Measurements from ENCODE around the gene SLC41A1. TPM values are rescaled to one million over a fixed set of nuclear protein-coding genes. Genes with fewer than 3 reads are reported as not detected.
"Not testable (repeated sequence)": the region's sequence is repeated elsewhere in the genome, so short reads cannot be mapped to it uniquely, and the experiment has no call there.

Gene SLC41A1
- total RNA-seq, 1 donor from 2014 or later, result 9.4 TPM

DNA sequence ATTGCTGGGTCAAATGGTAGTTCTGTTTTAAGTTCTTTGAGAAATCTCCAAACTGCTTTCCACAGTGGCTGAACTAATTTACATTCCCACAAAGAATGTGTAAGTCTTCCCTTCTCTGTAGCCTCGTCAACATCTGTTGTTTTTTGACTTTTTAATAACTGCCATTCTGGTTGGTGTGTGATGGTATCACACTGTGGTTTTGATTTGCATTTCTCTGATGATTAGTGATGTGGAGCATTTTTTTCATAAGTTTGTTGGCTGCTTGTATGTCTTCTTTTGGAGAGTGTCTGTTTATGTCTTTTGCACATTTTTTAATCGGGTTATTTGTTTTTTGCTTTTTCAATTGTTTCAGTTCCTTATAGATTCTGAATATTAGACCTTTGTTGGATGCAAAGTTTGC, 10.3 kb upstream of the SLC41A1 start:
- not testable (repeated sequence) for DNase-seq (ENCODE audit: low read depth, low spot score)

DNA sequence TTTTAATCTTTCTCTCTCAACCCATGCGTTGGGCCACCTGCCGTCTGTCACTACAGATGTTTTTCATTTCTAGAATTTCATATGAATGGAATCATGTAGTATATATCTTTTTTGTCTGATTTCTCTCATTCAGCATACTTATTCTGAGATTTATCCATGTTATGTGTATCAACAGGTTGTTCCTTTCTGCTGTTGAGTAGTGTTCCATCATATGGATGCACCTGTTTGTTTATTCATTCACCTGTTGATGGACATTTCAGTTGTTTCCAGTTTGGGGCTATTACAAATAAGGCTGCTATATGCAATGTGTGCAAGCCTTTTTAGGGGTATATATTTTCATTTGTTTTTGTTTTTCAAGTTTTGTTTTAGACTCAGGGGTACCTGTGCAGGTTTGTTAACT, 9.4 kb upstream of the SLC41A1 start:
- no peak for DNase-seq (ENCODE audit: low read depth, low spot score)

DNA sequence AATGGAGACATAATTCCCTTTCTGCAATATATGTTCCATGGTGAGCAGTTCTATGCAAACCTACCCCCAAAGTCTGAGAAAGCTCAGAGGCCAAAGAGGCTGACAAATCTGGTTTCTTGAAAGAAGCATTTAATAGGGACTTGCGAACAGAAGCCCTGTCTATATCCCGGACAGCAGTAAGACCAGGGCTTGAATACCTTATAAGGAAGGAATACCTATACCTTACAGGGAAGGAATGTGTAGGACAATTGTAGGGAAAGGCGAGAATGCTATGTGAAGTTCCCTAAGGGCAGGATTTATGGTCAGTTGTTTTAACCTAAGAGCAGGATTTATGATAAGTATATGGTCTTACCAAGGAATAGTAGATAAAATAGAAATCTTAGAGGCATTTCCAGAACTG, 5.0 kb upstream of the SLC41A1 start:
- no peak for DNase-seq (ENCODE audit: low read depth, low spot score)

DNA sequence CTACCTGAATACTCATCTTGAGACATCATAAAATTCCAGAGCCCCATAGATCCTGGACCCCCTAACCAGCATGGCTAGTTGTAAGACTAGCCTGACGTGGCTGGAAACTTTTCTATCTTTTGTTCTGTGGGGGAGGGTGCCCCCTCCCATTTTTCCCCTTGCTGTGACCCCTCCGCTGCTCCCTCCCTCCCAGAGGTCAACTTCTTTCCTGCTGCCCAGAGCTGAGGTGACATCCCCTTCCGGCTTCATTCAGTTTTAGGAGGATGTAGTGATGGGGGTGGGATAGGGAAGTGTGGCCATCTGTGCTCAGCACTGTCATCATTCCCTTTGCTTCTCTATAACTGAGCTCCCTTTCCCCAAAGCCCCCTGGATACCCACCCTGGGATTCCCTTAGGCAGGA, 4.4 kb upstream of the SLC41A1 start:
- no peak for DNase-seq (ENCODE audit: low read depth, low spot score)

DNA sequence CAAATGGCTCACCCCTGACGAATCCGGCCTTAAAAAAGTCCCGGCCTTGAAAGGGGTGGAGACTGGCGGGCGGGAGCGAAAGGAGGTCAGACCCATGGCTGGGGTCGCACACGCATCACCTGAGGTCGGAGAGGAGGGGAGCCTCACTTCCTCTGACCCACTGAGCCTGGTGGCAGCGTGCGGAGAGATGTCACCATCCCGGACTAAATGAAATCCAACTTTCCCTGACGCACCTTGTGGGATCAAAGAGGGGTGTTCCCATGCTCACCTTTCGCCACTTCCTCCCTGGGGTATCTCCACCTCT, 709 bp upstream of the SLC41A1 start:
- no peak for DNase-seq (ENCODE audit: low read depth, low spot score)

DNA sequence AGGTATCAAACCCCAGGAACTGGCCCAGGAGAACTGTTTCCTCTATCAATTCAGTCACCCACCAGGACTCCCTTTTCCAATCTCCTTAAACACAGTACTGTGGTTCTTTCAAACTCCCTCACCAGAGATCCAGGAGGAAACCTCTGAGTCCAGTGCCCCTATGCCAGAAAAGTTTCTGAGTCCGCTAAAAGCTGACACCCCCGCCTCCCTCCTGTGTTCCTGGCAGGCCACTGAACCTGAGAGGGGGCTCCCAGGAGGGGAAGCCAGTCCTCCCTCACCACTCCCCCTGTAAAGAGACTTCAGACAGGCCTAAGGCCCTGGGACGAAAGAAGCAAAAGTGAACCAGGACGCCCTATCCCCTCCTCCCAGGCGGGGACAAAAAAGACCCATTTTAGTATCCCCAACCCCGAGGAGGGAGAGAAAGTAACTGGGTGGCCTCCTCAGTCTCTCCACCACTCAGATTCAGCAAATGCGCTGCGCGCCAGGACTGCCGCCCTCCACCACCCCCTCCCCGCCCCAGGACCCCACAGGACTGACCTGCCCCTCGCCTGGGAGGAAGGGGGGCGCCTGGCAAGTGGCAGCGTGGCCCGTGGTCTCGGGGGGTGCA, 624 bp downstream of the SLC41A1 start:
- DNase-seq (ENCODE audit: low read depth, low spot score), result no peak

DNA sequence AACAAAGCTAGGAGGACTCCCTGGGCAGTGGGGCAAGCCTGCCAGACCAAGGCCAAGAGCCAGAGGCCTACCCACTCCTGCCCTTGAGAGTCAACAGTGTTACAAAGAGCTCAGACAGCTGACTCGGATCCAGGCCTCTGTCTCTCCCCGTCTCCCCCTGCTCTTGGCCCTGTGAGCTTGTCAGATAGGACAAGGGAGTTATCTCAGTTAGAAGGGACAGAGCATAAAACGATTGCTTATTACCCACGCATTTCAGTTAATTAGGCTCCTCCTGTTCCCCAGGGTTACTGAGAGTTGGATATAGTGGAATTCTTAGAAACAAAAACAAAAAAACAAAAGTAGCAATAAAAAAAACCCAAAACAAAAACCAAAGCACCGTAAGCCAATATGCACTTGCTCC, 1.3 kb downstream of the SLC41A1 start:
- no peak for DNase-seq (ENCODE audit: low read depth, low spot score)

DNA sequence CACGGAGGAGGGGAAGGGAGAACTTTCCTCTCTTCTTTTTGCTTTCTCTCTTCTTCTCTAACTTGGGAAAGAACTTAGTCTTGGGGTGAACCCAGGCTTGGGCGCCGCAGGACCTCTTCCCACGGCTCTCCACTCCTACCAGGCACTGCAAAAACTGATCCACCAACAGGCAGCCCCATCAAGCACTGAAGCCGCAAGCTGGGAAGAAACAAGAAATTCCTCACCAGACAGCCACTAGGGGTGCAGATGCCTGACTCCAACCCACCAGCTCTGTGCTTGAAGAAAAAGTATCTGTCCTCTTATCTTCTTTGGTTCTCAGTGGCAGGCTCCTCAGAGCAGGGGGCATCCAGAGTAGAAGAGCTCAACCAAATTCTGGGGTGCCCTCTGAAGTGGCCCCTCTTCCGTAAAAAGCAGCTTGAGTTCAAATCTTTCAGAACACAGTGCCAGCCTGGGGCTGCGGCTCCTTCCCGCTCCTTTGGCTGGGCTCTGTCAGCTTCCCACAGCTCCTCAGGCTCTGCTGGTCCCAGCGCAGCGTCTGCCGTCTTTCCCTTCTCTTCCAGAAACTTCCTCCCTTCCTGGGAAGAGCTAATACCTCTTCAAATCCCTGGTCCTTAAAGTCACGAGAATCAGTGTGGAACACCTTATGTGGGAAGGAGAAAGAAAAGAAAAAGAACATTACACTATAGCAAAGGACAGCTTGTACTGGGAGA, 2.4 kb downstream of the SLC41A1 start:
- DNase-seq (ENCODE audit: low read depth, low spot score), result no peak

DNA sequence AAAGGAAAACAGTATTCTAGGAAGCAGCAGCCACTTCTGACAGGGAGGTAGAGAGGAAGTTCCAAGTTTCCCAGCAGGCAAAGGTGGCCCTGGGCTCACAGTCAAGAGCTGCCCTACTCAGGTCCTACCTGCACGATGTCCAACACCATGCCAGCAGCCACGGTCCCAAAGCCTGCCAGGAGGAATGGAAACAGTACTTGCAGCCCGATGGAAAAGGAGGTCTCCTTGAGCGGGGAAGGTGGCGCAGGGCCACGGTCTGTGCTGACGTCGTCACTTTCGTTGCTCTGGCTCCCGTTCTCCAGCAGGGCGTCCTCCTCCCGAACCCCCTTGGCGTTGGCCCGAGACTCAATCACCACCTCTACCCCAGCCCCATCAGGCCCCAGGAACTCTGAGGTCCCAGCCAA, 3.1 kb downstream of the SLC41A1 start:
- no peak for DNase-seq (ENCODE audit: low read depth, low spot score)

DNA sequence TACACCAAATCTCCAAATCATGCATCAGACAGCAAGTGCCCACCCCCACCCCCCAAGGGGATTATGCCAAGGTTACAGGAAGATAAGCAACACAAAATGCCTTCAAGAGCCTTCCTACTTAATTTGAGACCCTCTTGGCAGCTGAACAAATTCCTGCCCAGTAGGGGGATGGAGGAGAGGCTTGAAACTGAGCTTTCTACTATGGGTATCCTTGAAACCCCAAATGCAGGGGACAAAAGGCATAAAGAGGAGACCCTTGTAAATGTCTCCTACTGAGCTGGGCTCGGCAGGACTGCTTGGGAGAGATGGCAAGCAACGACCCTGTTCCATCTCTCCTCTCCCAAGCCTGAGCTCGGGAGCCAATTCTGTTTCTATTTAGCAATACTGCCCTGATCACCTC, 3.5 kb downstream of the SLC41A1 start:
- no peak for DNase-seq (ENCODE audit: low read depth, low spot score)

DNA sequence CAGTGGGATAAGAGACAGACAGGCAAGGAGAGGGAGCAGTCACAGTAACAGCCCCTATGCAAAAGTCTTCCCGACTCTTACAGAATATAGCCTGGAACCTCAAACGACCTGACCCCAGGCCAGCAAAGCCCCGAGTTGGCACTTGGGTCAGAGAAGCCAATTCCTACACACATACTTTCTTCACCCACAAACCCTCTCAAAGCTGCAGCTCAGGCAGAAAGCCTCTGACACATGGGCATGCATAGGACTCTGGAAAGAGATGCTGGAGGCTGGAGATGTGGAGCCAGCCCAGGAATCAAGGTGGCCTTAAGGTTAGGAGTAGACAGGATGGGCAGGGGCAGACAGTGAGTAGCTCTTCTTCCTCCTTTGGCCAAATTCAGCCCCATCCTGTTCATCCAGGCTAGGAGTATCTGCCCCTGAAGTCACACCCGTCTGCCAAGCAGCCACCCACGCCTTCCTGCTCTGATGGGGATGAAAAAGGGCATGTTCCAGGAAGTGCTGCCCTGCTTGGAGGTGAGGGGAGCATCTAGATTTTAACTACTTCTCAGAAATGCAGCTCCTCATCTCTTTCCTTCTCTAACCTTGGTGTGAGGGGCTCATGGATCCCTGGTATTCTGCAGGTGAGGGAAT, 7.8 kb downstream of the SLC41A1 start:
- no peak for DNase-seq (ENCODE audit: low read depth, low spot score)

DNA sequence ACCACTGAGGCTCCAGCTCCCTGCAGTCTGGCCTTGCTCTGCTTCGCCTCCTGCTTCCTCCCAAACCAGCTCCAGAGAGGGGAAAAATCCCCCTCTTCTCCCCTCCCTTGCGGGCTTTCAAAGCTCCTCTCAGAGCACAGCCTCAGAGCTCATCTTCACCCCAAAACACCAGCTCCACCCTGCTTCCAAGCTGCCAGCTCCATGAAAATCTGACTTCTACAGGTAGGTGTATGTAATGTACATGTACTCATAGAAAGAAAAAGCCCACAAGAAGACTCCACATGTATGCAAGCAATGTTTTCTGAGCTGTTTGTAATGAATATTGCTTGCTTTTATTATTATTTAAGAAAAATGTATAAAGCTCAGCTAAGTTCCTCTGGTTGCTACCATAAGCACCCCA, 8.4 kb downstream of the SLC41A1 start:
- DNase-seq (ENCODE audit: low read depth, low spot score), result no peak

DNA sequence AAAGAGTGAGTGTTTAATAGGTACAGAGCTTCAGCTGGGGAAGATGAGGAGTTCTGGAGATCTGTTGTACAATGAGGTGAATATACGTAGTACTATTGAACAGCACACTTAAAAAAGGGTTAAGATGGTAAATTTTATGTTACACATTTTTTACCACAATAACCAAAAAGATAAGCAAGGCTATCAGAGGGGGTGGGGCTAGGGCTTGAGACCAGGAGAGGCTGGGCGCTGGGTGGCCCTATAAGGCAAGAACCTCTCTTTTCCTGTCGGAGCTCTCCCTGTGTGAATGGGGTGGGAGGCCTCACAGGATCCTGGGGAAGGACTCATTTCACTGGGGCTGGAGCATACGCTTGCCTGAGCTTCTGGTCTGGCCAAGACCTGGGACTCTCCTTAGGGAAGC, 9.0 kb downstream of the SLC41A1 start:
- DNase-seq (ENCODE audit: low read depth, low spot score), result no peak

DNA sequence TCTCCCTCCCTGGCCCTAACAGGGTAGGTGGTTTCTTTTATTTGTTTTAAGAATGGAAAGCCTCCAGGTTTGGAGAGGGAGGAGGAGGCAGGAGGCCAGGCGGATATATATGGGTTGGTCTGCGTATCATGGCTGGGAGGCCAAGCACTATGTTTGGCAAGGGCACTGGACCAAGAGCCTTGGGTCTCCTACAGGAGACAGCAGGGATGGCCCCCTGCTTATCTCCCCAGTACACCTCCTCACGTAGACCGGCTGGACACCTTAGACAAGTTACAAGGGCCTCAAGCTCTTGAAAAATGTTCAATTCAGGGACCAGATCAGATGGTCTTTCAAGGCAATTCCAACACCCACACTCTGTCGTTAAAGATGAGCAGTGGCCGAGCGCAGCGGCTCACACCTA, 10.9 kb downstream of the SLC41A1 start:
- DNase-seq (ENCODE audit: low read depth, low spot score), result no peak

DNA sequence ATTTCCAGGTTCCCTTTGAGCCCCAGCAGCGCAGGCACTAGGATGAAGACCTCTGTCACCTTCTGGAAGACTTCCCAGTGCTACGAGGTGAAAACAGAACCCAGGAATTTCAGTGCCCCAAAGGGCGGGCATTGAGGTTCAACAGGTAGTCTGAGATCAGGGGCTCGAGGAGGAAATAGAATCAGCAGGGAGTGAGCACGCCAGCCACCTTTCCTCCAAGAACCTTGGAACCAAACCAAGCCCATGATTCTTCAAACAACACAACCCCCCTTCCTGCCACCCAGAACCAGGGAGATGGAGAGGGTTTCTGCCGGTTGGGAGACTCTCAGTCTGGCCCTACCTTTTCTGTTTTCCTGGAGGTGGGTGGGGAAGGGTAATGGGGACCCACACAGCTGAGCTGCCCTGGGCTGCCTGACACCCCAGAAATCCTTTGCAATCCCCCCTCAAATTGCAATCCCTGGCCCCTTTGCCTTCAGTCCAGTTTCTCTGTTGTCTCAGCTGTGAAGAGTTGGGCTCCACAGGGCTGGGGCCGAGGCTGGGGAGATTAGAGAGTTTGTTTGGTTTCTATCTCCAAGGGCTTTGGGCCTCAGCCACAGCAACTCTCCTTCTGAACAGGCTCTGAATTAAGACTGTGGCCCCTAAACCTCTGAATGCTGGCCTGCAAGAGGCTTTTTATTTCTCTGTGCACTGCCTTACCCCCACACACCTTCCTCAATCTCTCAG, 11.9 kb downstream of the SLC41A1 start:
- DNase-seq (ENCODE audit: low read depth, low spot score), result no peak

DNA sequence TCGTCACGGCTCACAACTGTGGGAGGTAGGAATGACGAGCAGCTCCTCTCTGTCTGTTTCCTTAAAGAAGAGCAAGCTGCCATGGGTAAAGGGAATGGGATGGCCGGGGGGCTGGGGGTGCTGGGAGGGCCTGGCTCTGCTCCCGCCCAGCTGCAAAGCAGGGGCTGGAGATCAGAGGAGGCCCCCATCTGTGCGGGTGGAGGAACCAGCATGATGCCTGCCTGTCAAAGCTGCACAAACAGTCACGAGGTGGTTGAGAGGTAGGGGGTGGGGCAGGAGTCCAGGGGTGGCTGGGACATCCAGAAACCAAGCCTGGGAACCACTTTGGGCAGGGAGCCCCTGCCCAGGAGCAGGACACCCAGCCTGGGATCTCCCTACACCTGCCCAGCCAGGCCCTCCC, 12.6 kb downstream of the SLC41A1 start:
- DNase-seq (ENCODE audit: low read depth, low spot score), result no peak

DNA sequence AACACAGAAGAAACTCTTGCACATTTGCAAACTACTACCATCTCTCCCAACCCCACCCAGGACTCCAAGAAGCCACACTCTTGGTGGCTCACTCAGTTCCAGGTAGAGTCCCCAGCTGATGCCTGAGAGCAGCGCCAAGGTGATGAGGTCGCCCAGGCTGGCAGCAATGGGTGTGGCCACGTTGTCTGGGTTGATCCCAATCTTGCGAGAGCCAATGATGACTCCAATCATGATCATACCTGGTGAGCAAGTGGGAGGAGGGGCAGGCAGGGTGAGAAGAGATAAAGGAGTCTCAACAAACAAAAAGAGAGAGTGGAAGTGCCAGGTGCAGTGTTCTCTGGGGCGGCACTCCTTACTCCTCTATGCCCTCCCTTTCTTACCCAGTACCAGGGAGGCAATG, 14.4 kb downstream of the SLC41A1 start:
- no peak for DNase-seq (ENCODE audit: low read depth, low spot score)

DNA sequence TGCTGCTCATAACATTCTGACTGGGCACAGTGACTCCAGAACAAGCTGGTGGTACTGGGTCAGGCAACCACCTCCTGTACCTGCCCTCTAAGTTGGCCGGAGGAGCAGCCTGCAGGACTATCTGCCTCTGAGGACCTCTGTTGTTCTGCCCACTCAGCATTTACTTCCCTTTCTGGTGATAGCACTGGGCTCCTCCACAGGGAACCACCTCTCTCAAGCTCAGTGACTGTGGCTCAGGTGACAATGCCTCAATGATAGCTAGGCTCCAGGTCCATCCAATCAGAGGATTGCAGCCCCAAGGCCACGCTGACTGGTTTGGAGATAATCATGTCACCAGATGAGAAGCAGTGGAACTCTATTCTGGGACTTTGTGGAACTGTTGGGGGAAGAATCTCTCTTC, 15.8 kb downstream of the SLC41A1 start:
- DNase-seq (ENCODE audit: low read depth, low spot score), result no peak

DNA sequence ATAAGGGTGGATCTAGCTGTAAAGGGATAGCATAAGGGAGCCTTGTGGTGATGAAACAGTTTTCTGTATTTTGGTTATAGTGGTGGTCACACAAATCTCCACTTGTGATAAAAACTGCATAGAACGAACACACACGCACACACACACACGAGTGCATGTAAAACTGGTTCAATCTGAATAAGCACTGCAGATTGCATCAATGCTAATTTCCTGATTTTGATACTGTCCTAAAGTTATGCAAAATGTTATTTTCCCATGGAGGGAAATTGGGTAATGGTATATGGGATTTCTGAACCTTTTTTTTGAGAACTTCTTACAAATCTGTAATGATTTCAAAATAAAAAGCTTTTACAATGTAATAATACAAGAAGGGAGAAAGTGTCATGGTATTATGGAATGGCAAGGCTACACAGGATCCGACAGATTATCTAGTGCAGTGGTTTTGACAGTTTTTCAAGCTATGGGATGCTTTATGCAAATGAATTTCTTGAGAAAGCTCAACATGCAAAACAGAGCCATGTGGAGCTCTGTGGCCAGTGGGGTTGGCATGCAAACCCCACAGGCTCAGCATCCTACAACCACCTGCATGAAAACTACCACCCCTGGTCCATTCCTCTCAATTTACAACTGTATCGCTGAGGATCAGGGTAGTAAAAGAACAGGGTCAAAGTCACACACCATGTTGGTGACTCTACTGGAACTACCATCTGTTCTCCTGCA, 18.8 kb downstream of the SLC41A1 start:
- DNase-seq (ENCODE audit: low read depth, low spot score), result no peak

DNA sequence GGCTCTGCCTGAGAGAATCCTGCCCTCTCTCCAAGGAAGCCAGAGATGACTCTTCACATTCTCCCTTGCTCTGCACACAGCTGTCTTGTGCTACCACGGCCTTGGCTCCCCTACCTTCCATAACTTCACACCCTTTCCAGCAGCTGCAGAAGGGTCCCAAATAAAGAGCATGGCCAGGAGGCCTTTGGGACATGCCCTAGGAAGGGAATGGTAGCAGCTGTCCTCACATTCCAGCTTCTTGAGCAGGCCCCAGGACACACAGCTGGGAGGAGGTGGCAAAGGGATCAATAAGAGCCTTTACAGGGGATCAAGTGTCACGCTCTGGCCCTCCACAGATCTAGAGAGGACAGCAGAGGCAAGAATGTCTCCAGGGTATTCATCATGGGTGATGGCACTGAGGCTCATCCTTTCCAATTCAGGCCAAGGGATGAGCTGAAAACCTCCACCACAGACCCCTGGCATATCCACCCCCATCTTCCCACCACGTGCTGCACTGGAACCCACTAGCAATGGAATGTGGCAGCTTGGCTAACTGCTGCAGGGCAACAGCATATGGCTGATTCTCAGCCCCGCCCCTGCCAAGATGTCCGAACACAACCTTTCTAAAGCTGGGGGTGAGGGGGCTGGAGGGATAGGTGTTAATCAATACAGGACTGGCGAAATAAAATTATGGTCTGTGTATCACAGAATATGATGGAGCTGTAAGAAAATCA, 19.9 kb downstream of the SLC41A1 start:
- no peak for DNase-seq (ENCODE audit: low read depth, low spot score)

DNA sequence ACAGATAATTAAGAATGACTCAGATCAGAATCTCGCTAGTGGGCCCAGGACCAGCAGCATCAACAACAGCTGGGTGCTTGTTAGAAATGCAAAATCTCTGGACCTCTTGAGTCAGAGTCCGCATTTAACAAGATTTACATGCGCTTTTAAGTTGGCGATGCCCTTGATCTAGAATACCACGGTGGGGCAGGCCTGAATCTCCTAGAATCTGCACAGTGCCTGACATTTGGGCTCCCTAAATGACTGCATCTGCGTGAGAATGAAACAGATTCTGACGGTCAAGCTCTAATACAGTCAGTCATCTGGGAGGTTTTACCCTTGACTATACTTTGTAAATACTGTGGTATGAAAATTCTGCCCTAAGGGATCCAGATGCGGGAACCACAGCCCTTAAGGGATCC, 20.5 kb downstream of the SLC41A1 start:
- no peak for DNase-seq (ENCODE audit: low read depth, low spot score)
